Central memory CD4-positive, alpha-beta T cell (primary cell): ENCODE measurements around the gene MYCN.

ENCODE experiments used
- DNase-seq: peaks from one replicate; pipeline ENCODE4 v3.0.0; 2022

Gene MYCN

GRCh38 chr2:15932394-15933183 is 7.8 kb upstream of the MYCN start:
- no peak for DNase-seq

GRCh38 chr2:15933184-15933845 is 7.0 kb upstream of the MYCN start:
- no peak for DNase-seq

- no peak for DNase-seq
These were observed 5.9 kb upstream of the MYCN start for GRCh38 chr2:15934291-15934945.

GRCh38 chr2:15935189-15935588 is 5.2 kb upstream of the MYCN start:
- no peak for DNase-seq

GRCh38 chr2:15935675-15936074 is 4.7 kb upstream of the MYCN start:
- DNase-seq = no peak

GRCh38 chr2:15936277-15937104 is 3.9 kb upstream of the MYCN start:
- no peak for DNase-seq

- DNase-seq = no peak
These were observed 3.1 kb upstream of the MYCN start for GRCh38 chr2:15937105-15937881.

- no peak for DNase-seq
These were observed 2.2 kb upstream of the MYCN start for GRCh38 chr2:15937882-15938802.

- no peak for DNase-seq
These were observed 1.4 kb upstream of the MYCN start for GRCh38 chr2:15938803-15939555.

GRCh38 chr2:15939556-15939853 is 845 bp upstream of the MYCN start:
- no peak for DNase-seq

- no peak for DNase-seq
These were observed 521 bp downstream of the MYCN start for GRCh38 chr2:15940661-15941480.

GRCh38 chr2:15941481-15941850 is 1.1 kb downstream of the MYCN start:
- DNase-seq = no peak

- no peak for DNase-seq
These were observed 1.7 kb downstream of the MYCN start for GRCh38 chr2:15941871-15942710.

- DNase-seq = no peak
These were observed 2.5 kb downstream of the MYCN start for GRCh38 chr2:15942711-15943345.

GRCh38 chr2:15943378-15944280 is 3.3 kb downstream of the MYCN start:
- no peak for DNase-seq

- DNase-seq = no peak
These were observed 4.1 kb downstream of the MYCN start for GRCh38 chr2:15944325-15945017.
